ENCODE results near the gene HAPLN2. TPM values are rescaled to one million over a fixed set of nuclear protein-coding genes. Genes with fewer than 3 reads are reported as not detected.
A peak's percentile ranks its signal among the peaks of the same experiment; 100 is the strongest.

The HAPLN2 gene
- total and polyA plus RNA-seq, 2 of the 8 experiments (the other 6 are each of a cell fraction or from before 2014, with no cell fraction given), result 0.19 to 0.51 TPM

DNA sequence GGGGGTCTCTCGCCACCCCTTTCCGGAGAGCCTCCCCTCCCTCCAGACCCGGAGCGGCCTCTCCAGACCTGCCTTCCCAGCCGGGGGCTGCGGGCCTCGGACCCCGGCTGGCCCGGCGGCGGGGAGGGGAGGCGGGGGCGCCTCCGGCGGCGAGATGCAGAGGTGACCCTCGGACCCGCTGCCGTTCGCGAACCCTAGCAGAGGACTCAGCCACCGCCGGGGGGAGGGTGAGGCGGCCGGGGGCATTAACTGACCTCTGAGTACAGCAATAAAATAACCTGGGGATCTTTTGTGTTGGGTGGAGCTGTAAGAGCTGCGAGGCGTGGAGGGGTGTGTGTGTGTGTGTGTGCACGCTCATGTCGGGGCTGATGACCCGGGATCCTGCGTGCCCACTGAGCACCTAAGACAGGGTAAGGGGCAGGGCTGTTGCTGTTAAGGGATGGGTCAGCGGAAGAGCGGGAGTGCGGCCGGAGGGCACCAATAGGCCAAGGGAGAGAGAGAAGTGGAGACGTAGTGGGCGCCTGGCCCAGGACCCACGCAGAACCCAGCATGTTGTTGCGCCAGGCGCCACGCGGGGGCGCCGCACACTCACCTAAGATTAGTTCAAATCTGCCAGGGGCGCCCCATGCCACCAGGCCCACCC is 6.3 kb downstream of the HAPLN2 start:
- 2% methylated on average over 31 of the region's 45 CpGs; no CpG with 5 or more reads in 1 of the 2 experiments for WGBS, 2 experiments (ENCODE audit: extremely low coverage in 1 of 2, insufficient coverage in 1 of 2, insufficient read length in 1 of 2, insufficient replicate concordance in 2 of 2, low coverage in 1 of 2, low lambda C conversion rate in 2 of 2, missing lambda C conversion rate in 1 of 2)
- Histone ChIP-seq H3K23ac (ENCODE audit: insufficient read length) (no peak overlapping the region), H2BK15ac (ENCODE audit: low read length) (no peak overlapping the region; the same call in 1 of the 2 replicates), H3K18ac (ENCODE audit: extremely low read depth, low read length) (peak overlapping the region; percentile 78), H3K79me1 (ENCODE audit: low read depth, low read length) (no peaks in the 10 kb centered on the region), H3K4me1 (replicated peaks in 1 of 4; ENCODE audit: control insufficient read depth in 3 of 4, insufficient read depth in 4 of 4, low read length in 3 of 4) (peaks cover 0 to 9% (median 2%) of the 10 kb centered on the region in 4 experiments; a peak in 5 of 7 replicates), H3K14ac (ENCODE audit: insufficient read length) (no peak overlapping the region), H3K23me2 (ENCODE audit: low read depth, low read length) (peaks cover 20% of the 10 kb centered on the region; the same call in 1 of the 2 replicates), H4K8ac (ENCODE audit: extremely low read depth, insufficient read depth, low read length) (peak overlapping the region; percentile 77; the same call in 1 of the 2 replicates), H3K56ac (replicated peaks; ENCODE audit: insufficient read length, low read depth, low read length) (no peak overlapping the region), H3K27me3 (replicated peaks in 1 of 4; ENCODE audit: control insufficient read depth in 3 of 4, extremely low read depth in 1 of 4, insufficient read depth in 3 of 4, low read length in 3 of 4) (peaks cover 31 to 50% (median 38%) of the 10 kb centered on the region in 4 experiments), H2BK12ac (ENCODE audit: low read depth, low read length) (no peak overlapping the region), H2BK120ac (replicated peaks; ENCODE audit: low read depth, low read length) (no peak overlapping the region), H3K9ac (replicated peaks in 1 of 4; ENCODE audit: extremely low read depth in 1 of 4, low read depth in 3 of 4, low read length in 3 of 4) (peak overlapping the region in 1 of 4 experiments; percentile 43; a peak in 1 of 7 replicates), H3K36me3 (ENCODE audit: control insufficient read depth in 2 of 4, insufficient read depth in 4 of 4, low read length in 3 of 4) (no peaks in the 10 kb centered on the region; a peak in 1 of 8 replicates), H3K4me3 (ENCODE audit: extremely low read depth in 1 of 4, insufficient read depth in 2 of 4, low read depth in 3 of 4, low read length in 4 of 4) (peak overlapping the region; percentile 44 to 71 (median 46)), H4K20me1 (replicated peaks in 1 of 2; ENCODE audit: control insufficient read depth in 1 of 2, insufficient read depth in 2 of 2, low read length in 2 of 2) (peaks cover 0 to 1% of the 10 kb centered on the region in 2 experiments), H3K27ac (ENCODE audit: low read depth, low read length) (no peak overlapping the region), H3K4me2 (ENCODE audit: insufficient read depth in 1 of 2, low read depth in 2 of 2, low read length in 2 of 2) (peak overlapping the region; percentile 81 to 99), H4K5ac (ENCODE audit: insufficient read length, low read depth, low read length) (no peak overlapping the region), H2BK20ac (ENCODE audit: low read length) (no peak overlapping the region), H2AK5ac (ENCODE audit: low read depth, low read length) (no peak overlapping the region), H2AFZ (ENCODE audit: low read length) (no peak overlapping the region), H3K9me3 (ENCODE audit: insufficient read depth in 2 of 2, low read depth in 1 of 2, low read length in 1 of 2) (no peaks in the 10 kb centered on the region), H4K91ac (replicated peaks; ENCODE audit: insufficient read length, low read length) (no peak overlapping the region), H2BK5ac (ENCODE audit: low read depth, low read length) (no peak overlapping the region), H3K79me2 (ENCODE audit: control insufficient read depth in 1 of 2, insufficient read depth in 2 of 2, low read length in 2 of 2) (no peaks in the 10 kb centered on the region), H3K4ac (replicated peaks; ENCODE audit: insufficient read length, low read depth, low read length) (no peak overlapping the region)
- DNase-seq (ENCODE audit: low read depth in 1 of 2, low spot score in 2 of 2) (peak in 1 of 2 experiments; percentile 84), FAIRE-seq (no peak)
- ChIA-PET CTCF (ENCODE audit: partially characterized antibody) (interaction anchor here (0.5 to 43.0 kb wide), 16 partner anchors 9 to 201 kb away, joined by 3 to 868 read pairs (median 11); partner anchors contain the start of genes BCAN, CRABP2 and NES), POLR2A (ENCODE audit: partially characterized antibody) (interaction anchor here (1.3 to 5.8 kb wide), 3 partner anchors 35 to 80 kb away, joined by 3 to 46 read pairs (median 19); partner anchors contain the start of gene NES)
- TF ChIP-seq BACH1 (IDR thresholded peaks at IDR 0.05; ENCODE audit: low read length) (peak; percentile 56; the same call in 1 of the 2 replicates), RAD21 (IDR thresholded peaks at IDR 0.05 in 1 of 2, conservative IDR thresholded peaks at IDR 0.05 in 1 of 2; ENCODE audit: low read depth in 2 of 2, low read length in 2 of 2) (peak; percentile 77 to 81), CTCF (IDR thresholded peaks at IDR 0.05; ENCODE audit: control extremely low read depth in 1 of 3, insufficient read depth in 1 of 3, low read depth in 1 of 3, low read length in 3 of 3) (peak; percentile 69 to 84 (median 75)), EGR1 (IDR thresholded peaks at IDR 0.05; ENCODE audit: borderline replicate concordance, low read depth, low read length) (no peak), RBBP5 (IDR thresholded peaks at IDR 0.05; ENCODE audit: borderline replicate concordance, low read depth, low read length) (no peak), TAF7 (optimal IDR thresholded peaks at IDR 0.05; ENCODE audit: borderline replicate concordance, low read depth, low read length) (peak; percentile 28), SUZ12 (IDR thresholded peaks at IDR 0.05; ENCODE audit: low read length) (peak; percentile 66), RNF2 (IDR thresholded peaks at IDR 0.05; ENCODE audit: borderline replicate concordance, low read depth, low read length, missing control alignments, poor library complexity, severe bottlenecking) (peak; percentile 51)

Measured in H1 (cell line).